MCF 10A (cell line): ENCODE data around the gene SSBP3. TPM values are rescaled to one million over a fixed set of nuclear protein-coding genes. Genes with fewer than 3 reads are reported as not detected.

Experiments
- BruUV-seq: library from RNA; stranded (reverse); fragments of 400-500 nt; replicated peaks from 2 replicates; lab custom pipeline; 2021; lab: Mats Ljungman, UMichigan
- CTCF ChIA-PET: fragments of 300-600 bp; sonication (Branson Sonifier 250); formaldehyde crosslinking; extraction: SDS; loops from one replicate; lab custom pipeline; 2021; ENCODE audit warnings: antibody characterized with exemption, inconsistent platforms; lab: Yijun Ruan, JAX
- POLR2A ChIA-PET: fragments of 300-600, 350-650 bp; sonication (Branson Sonifier 250); formaldehyde crosslinking; extraction: SDS; loops from one replicate; lab custom pipeline; 2020; ENCODE audit warnings: antibody characterized with exemption, inconsistent platforms; lab: Yijun Ruan, JAX
- DNase-seq: peaks from one replicate; pipeline ENCODE4 v3.0.0-alpha.2; 2018; ENCODE audit not compliant: unreplicated experiment
- H3K27ac Mint-ChIP-seq: one replicate; pipeline ENCODE4 v1.8.0; 2022; ENCODE audit warnings: mild to moderate bottlenecking, low read depth, mixed read lengths; ENCODE audit not compliant: unreplicated experiment
- H3K27me3 Mint-ChIP-seq: one replicate; pipeline ENCODE4 v1.8.0; 2022; ENCODE audit warnings: mixed read lengths; ENCODE audit not compliant: insufficient read depth, unreplicated experiment
- H3K36me3 Mint-ChIP-seq: one replicate; pipeline ENCODE4 v1.8.0; 2022; ENCODE audit warnings: mild to moderate bottlenecking, moderate library complexity, mixed read lengths; ENCODE audit not compliant: insufficient read depth, unreplicated experiment
- H3K4me1 Mint-ChIP-seq: one replicate; pipeline ENCODE4 v1.8.0; 2022; ENCODE audit warnings: mixed read lengths; ENCODE audit not compliant: insufficient read depth, unreplicated experiment
- H3K4me3 Mint-ChIP-seq: one replicate; pipeline ENCODE4 v1.8.0; 2022; ENCODE audit warnings: mild to moderate bottlenecking, moderate library complexity, mixed read lengths; ENCODE audit not compliant: unreplicated experiment
- H3K9me3 Mint-ChIP-seq: one replicate; pipeline ENCODE4 v1.8.0; 2022; ENCODE audit warnings: mixed read lengths; ENCODE audit not compliant: unreplicated experiment
- CTCF ChIP-seq: fragments of 200-600 bp; IDR thresholded peaks from one replicate; pipeline ENCODE4 v1.8.0; 2022; ENCODE audit warnings: antibody characterized with exemption, mild to moderate bottlenecking; ENCODE audit not compliant: unreplicated experiment
- intact Hi-C: fragments of 100-400 bp; cut with micrococcal nuclease; formaldehyde crosslinking; loops from 2 replicates; pipeline ENCODE4 v1.14.1; 2022
- total RNA-seq: library from RNA; stranded (reverse); gene quantifications from 2 replicates; pipeline ENCODE4 v1.2.3, GENCODE V29; 2022

The SSBP3 gene
- total RNA-seq, 1 experiment from 2014 or later = 8.6 TPM

DNA sequence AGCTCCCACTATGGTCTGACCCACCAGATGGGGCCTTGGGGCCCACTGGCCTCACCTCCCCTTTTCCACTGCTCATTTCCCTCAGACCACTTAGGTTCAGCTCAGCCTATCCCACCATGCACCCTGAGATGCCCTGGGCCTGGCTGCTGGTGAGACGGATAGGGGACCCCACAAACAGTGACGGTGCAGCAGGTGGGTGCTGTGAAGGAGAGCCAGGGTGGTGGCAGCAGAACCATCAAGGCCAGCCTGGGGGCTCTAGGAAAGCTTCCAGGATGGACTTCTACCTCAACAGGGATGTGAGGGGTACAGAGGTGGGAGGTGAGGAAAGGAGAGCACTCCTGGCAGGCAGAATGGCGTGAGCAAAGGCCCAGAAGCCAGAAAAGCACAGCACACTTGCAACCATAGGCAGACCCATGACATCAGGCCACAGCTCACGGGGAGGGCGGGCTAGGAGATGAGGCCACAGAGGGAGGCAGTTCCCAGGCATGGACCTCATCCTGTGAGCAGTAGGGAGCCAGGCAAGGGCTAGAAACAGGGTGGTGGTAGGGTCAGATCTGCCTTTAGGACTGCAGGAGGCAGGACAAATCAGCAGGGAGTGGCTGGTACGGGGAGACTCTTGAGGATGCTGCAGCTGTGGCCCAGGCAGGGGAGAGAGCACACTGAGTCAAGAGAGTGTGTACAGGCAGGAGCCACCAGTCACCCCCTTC is 229.4 kb downstream of the SSBP3 start:
- no peak overlapping the region for H3K27ac Mint-ChIP-seq
- intact Hi-C loops = no loop called here
- no peaks in the 10 kb centered on the region for H3K4me1 Mint-ChIP-seq
- POLR2A ChIA-PET = interaction anchor here (0.8 kb wide), 1 partner anchor 23 kb away, joined by 3 read pairs; the partner anchor contains the start of genes CYB5RL and MRPL37
- H3K9me3 Mint-ChIP-seq = no peaks in the 10 kb centered on the region
- H3K36me3 Mint-ChIP-seq = no peaks in the 10 kb centered on the region
- H3K4me3 Mint-ChIP-seq = no peak overlapping the region
- no peaks in the 10 kb centered on the region for H3K27me3 Mint-ChIP-seq
- DNase-seq = no peak
- TF ChIP-seq CTCF = no peak
- CTCF ChIA-PET = interaction anchor here (1.0 kb wide), 1 partner anchor 105 kb away, joined by 5 read pairs; no protein-coding TSS in a partner anchor
- no TSS peak for BruUV-seq

Other genes with a start within 250 kb of the SSBP3 start
- gene CYB5RL, start 206.4 kb downstream of the SSBP3 start, total RNA-seq = 4.6 and 5.4 TPM in 2 replicates
- gene MRPL37, start 206.2 kb downstream of the SSBP3 start, total RNA-seq = 98.2 and 128 TPM in 2 replicates
- 4.5 and 5.3 TPM in 2 replicates for gene ACOT11, start 141.8 kb upstream of the SSBP3 start, total RNA-seq
- not detected in 2 replicates for gene FAM151A, start 217.1 kb upstream of the SSBP3 start, total RNA-seq
- 0.34 TPM in 1 of 2 replicates, not detected in the other for gene MROH7, start 235.4 kb upstream of the SSBP3 start, total RNA-seq